HL-60 (cell line): Measurements from ENCODE around the gene HPSE.

ENCODE experiments used
- GABPA ChIP-seq: IDR thresholded peaks from 2 replicates; pipeline ENCODE4 v1.6.1; 2012; ENCODE audit warnings: low read depth
- POLR2AphosphoS5 ChIP-seq: IDR thresholded peaks from 2 replicates; pipeline ENCODE4 v1.6.1; 2012; ENCODE audit warnings: low read depth
- TF ChIP-seq, protein P1 (sequence below): IDR thresholded peaks from one replicate; pipeline ENCODE4 v1.5.1; 2011; ENCODE audit warnings: low read length, control low read depth, inconsistent platforms; ENCODE audit not compliant: insufficient read depth
- TF ChIP-seq, protein P2 (sequence below): IDR thresholded peaks from 2 replicates; pipeline ENCODE4 v1.6.1; 2012; ENCODE audit warnings: low read depth; ENCODE audit not compliant: insufficient replicate concordance

DNA sequence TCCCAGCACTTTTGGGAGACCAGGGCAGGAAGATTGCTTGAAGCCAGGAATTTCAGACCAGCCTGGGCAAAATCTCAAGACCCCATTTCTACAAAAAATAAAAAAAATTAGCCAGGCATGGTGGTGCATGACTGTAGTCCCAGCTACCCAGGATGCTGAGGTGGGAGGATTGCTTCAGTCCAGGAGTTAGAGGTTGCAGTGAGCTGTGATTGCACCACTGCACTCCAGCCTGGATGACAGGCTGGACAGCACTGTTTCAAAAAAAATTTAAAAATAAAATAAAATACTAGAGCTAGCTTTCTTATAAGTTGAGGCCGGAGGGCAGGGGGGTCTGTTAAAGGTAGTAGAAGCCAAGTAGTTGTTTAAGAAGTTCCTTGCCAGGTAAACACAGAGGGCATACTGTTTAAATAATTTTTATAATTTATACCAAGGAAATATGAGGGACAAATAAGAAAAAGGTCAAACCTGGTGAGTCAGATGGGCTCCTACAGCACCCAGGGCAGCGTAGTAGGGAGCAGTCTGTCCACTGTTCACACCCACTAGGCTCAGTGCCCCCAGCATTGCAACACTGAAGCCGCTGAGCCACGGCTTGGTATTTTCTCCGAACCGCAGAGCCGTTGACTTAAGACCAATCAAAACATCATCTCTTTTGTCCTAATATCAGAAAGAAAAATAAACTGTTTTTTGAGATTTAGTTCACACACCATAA lies 67.4 kb downstream of the HPSE start:
- TF ChIP-seq, protein P1, sequence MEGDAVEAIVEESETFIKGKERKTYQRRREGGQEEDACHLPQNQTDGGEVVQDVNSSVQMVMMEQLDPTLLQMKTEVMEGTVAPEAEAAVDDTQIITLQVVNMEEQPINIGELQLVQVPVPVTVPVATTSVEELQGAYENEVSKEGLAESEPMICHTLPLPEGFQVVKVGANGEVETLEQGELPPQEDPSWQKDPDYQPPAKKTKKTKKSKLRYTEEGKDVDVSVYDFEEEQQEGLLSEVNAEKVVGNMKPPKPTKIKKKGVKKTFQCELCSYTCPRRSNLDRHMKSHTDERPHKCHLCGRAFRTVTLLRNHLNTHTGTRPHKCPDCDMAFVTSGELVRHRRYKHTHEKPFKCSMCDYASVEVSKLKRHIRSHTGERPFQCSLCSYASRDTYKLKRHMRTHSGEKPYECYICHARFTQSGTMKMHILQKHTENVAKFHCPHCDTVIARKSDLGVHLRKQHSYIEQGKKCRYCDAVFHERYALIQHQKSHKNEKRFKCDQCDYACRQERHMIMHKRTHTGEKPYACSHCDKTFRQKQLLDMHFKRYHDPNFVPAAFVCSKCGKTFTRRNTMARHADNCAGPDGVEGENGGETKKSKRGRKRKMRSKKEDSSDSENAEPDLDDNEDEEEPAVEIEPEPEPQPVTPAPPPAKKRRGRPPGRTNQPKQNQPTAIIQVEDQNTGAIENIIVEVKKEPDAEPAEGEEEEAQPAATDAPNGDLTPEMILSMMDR, result no peak
- no peak for TF ChIP-seq GABPA
- TF ChIP-seq, protein P2, sequence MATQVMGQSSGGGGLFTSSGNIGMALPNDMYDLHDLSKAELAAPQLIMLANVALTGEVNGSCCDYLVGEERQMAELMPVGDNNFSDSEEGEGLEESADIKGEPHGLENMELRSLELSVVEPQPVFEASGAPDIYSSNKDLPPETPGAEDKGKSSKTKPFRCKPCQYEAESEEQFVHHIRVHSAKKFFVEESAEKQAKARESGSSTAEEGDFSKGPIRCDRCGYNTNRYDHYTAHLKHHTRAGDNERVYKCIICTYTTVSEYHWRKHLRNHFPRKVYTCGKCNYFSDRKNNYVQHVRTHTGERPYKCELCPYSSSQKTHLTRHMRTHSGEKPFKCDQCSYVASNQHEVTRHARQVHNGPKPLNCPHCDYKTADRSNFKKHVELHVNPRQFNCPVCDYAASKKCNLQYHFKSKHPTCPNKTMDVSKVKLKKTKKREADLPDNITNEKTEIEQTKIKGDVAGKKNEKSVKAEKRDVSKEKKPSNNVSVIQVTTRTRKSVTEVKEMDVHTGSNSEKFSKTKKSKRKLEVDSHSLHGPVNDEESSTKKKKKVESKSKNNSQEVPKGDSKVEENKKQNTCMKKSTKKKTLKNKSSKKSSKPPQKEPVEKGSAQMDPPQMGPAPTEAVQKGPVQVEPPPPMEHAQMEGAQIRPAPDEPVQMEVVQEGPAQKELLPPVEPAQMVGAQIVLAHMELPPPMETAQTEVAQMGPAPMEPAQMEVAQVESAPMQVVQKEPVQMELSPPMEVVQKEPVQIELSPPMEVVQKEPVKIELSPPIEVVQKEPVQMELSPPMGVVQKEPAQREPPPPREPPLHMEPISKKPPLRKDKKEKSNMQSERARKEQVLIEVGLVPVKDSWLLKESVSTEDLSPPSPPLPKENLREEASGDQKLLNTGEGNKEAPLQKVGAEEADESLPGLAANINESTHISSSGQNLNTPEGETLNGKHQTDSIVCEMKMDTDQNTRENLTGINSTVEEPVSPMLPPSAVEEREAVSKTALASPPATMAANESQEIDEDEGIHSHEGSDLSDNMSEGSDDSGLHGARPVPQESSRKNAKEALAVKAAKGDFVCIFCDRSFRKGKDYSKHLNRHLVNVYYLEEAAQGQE, result no peak
- no peak for TF ChIP-seq POLR2AphosphoS5
